ENCODE results near the gene DEK.
"Not testable (repeated sequence)": the region's sequence is repeated elsewhere in the genome, so short reads cannot be mapped to it uniquely, and the experiment has no call there.

The DEK gene

GRCh38 chr6:18203786-18204185 is 60.5 kb downstream of the DEK start:
- no peak for DNase-seq (ENCODE audit: low spot score)

- no peak for DNase-seq (ENCODE audit: low spot score)
These were observed 72.3 kb downstream of the DEK start for GRCh38 chr6:18192026-18192425.

- no peak for DNase-seq (ENCODE audit: low spot score)
These were observed 75.1 kb downstream of the DEK start for GRCh38 chr6:18189196-18189595.

DNA sequence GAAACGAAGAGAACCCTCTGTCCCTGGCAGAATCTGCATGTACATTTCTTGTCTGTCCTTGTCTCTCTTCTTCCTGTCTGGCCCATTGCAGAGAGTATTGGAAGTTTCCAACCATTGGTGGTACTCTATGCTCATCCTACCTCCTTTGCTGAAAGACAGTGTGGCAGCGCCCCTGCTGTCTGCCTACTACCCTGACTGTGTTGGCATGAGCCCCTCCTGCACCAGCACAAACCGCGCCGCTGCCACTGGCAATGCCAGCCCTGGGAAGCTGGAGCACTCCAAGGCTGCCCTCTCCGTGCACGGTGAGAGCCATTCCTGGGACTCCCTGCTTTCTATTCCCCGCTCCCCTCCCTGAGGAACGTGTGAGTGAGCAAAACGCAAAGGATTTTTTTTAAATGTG is 76.6 kb downstream of the DEK start:
- no peak for DNase-seq (ENCODE audit: low spot score)

DNA sequence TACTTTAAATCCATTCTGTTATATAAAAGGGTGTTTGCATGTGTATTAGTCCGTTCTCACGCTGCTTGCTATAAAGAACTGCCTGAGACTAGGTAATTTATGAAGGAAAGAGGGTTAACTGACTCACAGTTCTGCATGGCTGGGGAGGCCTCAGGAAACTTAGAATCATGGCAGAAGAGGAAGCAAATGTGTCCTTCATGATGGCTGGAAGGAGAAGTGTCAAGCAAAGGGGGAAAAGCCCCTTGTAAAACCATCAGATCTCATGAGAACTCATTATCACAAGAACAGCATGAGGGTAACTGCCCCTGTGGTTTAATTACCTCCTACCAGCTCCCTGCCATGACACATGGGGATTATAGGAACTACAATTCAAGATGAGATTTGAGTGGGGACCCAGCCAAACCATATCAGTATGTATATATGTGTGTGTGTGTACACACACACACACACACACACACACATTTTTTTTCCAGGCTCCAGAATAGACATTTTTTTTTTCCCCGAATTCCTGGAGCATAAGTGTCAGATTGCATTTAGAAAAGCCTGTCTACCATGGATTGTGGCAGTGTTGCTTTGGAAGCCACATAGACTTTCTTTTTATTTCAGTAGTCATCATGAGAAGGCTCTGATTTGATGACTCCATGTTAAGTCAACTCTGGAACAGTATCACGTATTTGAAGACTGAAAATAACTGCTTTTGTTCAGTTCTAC is 77.6 kb downstream of the DEK start:
- no peak for DNase-seq (ENCODE audit: low spot score)

DNA sequence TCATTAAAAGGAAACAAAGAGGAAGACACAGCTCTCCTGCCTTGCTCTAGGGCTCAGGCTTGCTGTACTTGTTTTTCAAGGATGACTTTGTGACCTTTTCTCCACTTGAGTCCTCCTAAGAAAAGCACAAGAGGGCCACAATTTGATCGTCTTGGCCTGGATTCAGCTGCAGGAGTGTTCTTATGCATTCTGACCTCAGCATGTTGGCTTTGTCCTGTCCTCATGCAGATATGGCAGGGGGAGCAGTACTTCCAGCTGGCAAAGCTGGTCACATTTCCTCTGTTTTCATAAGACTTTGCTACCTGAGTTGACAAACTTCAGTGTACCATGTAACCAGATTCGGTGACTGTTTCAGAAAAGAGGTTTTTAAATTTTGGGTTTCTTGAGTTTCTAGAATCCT is 78.3 kb downstream of the DEK start:
- no peak for DNase-seq (ENCODE audit: low spot score)

DNA sequence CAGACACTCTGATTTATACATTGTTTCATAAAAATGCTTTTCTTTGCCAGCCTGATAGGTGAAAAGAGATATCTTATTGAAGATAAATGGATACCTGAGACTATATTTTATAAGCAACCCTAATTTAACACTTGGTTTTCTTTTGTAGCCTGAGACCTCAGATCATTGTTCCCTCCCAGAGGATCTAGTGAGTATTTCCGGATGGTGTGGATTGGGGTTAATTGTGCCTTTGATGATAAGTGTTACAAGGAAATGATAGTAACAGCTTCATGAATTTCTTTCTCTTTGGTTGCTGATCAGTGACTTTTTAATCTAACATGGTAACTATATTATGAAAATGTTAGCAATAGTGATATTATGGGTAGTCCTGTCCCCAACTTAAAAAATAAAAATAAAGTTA is 78.7 kb downstream of the DEK start:
- DNase-seq (ENCODE audit: low spot score): no peak

- no peak for DNase-seq (ENCODE audit: low spot score)
These were observed 80.6 kb downstream of the DEK start for GRCh38 chr6:18183766-18184165.

GRCh38 chr6:18182568-18182967 is 81.8 kb downstream of the DEK start:
- DNase-seq (ENCODE audit: low spot score): no peak

DNA sequence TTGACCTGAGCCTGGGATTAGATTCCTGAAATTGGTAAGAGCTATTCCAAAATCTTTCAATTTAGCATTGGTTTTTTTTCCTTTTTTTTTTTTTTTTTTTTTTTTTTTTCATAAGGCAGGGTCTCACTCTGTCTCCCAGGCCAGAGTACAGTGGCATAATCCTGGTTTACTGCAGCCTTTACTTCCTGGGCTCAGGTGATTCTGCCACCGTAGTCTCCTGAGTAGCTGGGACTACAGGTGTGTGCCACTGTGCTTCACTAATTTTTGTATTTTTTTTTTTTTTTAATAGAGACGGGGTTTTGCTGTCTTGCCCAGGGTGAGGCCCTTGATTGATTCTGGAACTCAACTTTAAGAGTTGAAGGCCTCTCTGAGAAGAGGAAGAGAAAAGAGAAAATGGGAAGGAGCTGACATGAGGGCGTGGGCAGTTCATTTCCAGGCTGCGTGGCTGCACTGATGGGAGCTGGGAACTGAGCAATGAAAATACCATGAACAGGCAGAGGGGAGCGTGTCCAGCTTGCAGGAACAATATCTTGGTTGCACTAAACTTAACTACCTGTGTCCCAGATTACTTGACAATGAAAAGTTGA is 84.5 kb downstream of the DEK start:
- no peak for DNase-seq (ENCODE audit: low spot score)

- no peak for DNase-seq (ENCODE audit: low spot score)
These were observed 85.2 kb downstream of the DEK start for GRCh38 chr6:18178960-18179615.

DNA sequence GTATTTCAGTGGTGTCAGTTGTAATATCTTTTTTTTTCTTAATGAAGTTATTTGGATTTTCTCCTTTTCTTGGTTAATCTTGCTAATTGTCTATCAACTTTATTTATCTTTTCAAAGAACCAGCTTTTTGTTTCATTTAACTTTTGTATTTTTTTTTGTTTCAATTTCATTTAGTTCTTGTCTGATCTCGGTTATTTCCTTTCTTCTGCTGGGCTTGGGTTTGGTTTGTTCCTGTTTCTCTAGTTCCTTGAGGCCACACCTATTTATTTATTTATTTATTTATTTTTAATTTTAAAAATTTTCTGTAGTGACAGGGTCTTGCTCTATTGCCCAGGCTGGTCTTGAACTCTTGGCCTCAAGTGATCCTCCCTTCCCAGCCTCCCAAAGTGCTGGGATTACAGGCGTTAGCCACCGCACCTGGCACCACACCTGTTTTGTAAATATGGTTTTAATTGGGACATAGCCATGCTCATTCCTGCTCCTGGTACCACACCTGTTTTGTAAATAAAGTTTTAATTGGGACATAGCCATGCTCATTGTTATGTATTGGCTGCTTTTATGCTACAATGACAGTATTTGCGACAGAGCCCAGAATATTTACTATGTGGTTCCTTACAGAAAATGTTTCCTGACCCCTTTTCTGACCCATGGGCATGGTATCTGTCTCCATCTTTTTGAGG is 86.9 kb downstream of the DEK start:
- no peak for DNase-seq (ENCODE audit: low spot score)

- DNase-seq (ENCODE audit: low spot score): not testable (repeated sequence)
These were observed 88.1 kb downstream of the DEK start for GRCh38 chr6:18176198-18176597.

Measured in left forelimb (tissue), 1 donor.